GM19023 (cell line): Measurements from ENCODE around the gene SRR.
A peak's percentile ranks its signal among the peaks of the same experiment; 100 is the strongest.
"Not testable (repeated sequence)": the region's sequence is repeated elsewhere in the genome, so short reads cannot be mapped to it uniquely, and the experiment has no call there.

Experiments used
- ATAC-seq: cut with Tn5 transposase; IDR thresholded peaks from one replicate; pipeline ENCODE4 v1.9.1; 2021; ENCODE audit warnings: mild to moderate bottlenecking, moderate library complexity; ENCODE audit not compliant: unreplicated experiment

SRR gene, protein sequence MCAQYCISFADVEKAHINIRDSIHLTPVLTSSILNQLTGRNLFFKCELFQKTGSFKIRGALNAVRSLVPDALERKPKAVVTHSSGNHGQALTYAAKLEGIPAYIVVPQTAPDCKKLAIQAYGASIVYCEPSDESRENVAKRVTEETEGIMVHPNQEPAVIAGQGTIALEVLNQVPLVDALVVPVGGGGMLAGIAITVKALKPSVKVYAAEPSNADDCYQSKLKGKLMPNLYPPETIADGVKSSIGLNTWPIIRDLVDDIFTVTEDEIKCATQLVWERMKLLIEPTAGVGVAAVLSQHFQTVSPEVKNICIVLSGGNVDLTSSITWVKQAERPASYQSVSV

DNA sequence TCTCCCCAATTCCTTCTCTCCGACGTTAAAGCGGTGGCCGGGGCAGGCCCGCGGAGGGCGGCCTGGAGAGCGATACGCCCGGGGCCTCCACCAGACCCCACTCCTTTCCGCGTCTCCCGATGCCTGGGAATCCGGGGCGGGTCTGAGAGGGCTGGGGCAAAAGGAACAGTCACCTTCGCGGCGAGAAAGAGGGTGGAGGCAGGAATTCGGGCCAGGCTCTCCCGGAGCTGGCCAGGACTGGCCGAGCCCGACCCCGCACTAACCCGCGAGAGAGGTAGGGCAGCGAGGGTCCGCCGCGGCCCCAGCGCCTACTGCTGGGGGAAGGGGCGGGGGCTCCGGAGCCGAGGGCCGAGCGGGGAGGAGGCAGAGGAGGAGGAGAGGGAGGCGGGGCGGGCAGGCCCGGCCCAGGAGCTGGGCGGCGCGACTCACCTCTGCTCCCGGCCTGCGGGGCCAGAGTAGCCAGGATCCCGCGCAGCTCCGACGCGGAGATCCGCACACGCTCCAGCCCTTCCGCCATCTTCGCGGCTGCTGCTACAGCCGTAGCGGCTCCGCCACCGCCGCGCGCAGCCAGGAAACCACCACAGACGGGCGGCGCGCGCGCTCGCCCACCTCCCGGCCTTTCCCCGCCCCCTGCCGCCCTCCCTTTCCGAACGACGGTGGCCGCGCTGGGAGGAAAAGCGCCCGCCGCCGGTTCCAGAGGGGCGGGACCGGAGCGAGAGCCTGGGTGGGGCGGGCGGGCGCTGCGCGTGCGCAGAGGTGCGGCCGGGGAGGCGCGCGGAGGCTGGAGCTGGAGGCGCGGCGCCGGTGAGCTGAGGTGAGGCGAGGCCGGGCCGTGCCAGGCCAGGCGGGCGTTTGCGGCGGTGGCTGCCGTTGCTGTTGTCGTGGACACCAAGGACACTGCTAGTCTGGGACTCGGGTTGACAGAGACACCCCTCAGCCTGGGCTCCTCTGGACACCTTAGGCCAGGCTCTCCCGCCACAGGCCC is at the start of gene SRR, which contains the start of gene SMG6:
Gene SRR, plus strand, starts transcription at position 747 of the 985 bp plus-strand sequence. CDS start 11,611 bp downstream, outside the sequence.
Gene SMG6, minus strand, starts transcription at position 582 of the 985 bp plus-strand sequence. Its CDS starts 65 bp downstream, at position 517.
- ATAC-seq, result peak; percentile 86

DNA sequence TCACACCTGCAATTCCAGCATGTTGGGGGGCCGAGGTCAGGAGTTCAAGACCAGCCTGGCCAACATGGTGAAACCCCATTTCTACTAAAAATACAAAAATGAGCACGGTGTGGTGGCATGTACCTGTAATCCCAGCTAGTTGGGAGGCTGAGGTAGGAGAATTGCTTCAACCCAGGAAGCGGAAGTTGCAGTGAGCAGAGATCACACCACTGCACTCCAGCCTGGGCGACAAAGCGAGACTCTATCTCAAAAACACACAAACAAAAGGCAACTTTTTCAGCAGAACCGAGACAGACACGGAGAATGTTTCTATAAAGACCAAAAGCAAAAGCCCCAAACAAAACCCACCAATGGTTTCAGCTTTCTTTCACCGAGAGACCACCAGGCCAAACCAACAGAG is 44.9 kb upstream of the SRR start:
- not testable (repeated sequence) for ATAC-seq

DNA sequence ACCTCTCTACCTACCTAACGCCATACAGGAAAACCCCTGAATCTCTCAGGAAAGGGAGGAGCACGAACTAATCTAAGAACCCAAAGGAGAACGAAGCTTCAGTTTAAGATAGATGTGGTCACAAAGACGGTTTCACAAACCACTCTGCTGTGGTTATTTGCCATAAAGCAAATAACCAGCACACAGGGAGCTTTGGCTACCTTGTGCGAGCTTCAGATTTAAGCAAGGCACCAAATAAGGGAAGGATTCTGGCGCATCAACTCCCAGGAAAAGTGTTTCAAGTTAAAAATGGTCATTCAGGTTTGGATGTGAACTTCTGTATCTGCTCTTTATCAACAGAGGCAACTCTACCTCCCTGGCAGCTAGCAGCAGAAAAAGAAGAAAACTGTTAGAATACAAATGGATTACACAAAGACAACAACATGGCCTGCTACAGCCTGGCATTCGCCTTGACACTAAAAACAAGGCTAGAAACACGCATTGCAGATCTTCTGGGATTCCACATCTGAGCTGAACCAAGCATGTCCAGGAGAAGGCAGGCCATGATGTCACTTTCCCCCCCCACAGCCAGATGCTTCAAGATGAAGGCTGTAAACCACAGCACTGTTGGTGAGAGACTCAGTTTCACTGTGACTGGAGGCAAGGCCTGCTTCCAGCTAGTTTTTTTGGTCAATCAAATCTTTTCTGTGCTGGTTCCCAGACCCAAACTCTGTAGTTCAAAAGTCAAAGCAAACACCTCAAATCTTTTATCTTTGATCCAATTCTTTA is 43.8 kb upstream of the SRR start:
- ATAC-seq, result peak; percentile 84

DNA sequence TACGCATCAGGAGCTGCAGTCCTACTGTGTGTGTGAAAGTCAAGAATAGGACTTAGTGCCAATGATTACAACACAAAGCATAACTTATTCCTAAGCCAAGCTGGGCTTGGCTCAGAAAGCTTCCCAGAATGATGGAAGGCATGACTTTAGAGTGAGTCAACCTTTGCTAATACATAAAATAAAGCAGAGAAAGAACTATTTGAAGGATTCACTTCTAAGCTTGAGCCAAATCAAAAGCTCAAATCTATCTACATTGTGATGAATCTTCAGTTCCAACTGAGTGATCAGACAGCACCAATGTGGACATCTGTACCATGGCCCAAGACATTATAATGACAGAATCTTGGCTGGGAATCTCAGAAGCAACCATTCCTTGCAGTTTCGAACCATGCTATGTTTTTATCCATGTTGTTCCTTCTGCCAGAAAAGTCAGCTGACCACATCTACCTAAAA is 41.6 kb upstream of the SRR start:
- no peak for ATAC-seq

DNA sequence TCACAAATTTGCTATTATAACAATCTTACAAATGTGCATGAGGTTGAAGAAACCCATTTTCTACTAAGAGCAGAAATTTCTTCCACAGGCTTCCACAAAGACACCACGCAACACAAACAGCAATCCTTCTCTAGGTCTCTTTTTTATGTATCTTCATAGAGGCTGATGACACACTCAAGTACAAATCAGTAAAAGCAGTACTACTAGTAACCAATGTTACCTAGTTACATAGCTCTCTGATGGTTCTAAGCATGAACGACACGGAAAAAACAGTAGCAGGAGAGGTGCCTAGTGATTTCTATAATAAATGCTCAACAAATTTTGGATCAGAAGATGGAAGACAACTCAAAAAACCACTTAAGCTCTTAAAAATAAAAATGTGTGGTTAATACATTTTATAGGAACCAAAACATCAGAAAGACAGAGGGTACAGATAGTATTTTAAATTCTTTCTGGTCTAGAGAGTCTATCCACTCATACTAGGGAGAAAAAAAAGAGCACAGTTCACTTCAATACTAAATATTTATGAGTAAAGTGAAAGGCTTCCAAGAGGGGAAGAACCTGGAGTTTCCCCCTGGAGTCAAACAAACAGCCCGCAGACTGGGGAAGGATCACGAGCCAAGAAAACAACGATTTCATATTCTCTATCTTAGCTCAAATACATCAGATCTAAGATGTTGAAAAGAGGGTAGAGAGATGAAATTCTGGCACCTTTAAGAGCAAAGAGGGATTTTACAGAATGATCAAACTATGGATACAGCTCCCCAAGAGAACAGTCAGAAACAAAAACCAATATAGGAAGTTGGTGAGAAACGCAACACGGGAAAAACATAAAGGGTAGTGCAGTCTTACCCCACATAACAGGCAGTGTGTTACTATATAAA is 40.3 kb upstream of the SRR start:
- no peak for ATAC-seq

DNA sequence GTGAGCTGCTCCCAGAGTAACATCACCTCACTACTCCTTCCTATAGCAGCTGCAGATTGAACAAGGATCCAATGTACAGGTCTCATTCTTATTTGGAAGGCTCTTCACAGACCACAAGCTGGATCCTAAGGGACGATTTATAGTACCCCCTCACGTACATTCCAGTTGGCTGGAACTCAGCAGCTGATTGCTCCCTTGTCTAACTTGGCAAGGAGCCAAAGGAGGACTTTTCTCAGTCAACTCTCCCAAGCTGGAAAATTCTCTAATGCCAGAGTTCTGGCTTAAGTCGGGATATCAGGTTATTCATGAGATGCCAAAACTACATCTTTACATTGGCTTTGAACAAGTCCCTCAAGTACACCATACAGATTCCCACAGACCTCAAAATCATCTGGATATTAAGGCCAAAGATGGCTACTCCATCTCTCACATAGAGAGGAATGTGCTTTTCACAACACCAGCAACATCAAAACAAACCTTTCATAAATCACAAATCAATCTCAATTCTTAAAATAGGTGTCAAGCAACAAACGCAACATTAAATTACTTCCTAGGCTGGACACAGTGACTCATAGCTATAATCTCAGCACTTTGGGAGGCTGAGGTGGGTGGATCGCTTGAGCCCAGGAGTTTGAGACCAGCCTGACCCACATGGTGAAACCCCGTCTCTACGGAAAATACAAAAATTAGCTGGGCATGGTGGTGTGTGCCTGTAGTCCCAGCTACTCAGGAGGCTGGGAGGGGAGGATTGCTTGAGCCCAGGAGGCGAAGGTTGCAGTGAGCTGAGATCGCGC is 39.5 kb upstream of the SRR start:
- ATAC-seq, result no peak

DNA sequence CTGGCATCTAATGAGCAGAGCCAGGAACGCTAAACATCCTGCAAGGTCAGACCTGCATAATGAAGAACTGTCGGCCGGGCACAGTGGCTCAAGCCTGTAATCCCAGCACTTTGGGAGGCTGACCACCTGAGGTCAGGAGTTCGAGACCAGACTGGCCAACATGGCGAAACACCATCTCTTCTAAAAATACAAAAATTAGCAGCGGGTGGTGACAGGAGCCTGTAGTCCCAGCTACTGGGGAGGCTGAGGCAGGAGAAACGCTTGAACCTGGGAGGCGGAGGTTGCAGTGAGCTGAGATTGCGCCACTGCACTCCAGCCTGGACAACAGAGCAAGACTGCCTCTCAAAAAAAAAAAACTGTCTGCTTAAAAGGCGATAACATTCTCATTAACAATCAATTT is 38.6 kb upstream of the SRR start:
- ATAC-seq, result not testable (repeated sequence)

DNA sequence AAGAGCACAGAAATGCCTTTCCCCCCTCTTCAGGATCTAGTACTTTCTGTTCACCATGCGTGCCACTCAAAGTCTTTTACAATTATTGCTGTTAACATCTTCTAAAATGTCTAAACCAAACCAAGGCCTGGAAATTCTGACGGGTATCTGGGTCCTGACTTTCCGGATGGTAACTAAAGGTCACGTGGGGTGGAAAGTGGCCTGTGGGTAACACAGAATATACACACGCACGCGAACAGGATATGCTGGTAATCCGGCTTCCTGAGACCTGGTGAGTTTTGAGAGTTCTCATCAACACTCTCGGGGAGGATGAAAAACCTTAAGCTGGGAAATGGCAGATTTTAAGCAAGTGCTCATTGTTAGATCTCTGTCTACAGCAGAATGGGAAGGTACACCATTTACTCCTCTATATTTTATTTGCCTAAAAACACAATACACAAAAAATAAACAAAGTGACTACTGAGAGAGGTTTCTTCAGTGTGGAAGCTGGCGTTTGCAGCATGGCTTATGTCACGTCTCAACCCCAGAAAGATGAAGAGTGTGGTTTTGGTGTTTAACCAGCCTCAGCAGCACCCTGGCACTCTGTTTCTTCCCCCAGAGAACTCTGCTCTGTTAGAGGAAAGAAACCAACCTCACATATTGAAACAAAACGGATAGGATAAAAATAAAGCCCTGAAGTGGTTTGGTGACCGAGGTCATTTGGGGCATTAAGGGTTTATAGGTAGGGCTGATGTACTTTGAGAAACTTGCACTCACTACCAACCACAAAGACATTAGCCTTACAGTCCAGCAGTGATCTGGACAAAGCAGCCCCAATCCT is 37.5 kb upstream of the SRR start:
- peak; percentile 66 for ATAC-seq

DNA sequence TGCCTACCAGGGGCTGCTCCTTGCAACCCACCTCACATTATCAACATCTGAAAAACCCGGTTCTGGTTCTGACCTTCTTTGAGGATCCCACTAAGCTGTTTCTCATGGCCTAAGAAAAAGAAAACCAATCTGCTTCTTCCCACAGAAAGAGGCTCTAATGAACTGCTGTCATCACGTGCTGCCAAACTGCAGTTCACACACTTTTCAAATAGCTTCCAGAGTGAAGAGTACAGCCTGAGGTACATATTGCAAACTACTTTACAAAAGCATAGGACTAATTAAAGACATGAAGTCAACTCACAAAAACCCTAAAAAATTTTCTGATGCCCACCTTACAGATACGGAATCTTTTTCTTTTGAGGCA is 36.9 kb upstream of the SRR start:
- ATAC-seq, result no peak

DNA sequence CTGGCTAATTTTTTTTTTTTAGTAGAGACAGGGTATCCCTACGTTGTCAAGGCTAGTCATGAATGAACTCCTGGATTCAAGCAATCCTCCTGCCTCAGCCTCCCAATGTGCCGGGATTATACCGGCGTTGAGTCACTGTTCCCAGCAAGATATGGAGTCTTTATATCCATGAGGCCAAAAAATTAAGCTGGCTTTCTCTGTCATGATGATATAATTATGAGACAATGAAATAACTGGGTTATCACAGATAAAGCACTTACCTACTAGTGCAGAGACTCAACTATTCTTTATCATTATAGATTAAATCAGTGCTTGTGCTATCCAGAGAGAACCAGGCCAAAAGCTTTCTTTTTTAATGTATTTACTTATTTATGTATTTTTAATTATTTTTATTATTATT is 36.4 kb upstream of the SRR start:
- no peak for ATAC-seq

DNA sequence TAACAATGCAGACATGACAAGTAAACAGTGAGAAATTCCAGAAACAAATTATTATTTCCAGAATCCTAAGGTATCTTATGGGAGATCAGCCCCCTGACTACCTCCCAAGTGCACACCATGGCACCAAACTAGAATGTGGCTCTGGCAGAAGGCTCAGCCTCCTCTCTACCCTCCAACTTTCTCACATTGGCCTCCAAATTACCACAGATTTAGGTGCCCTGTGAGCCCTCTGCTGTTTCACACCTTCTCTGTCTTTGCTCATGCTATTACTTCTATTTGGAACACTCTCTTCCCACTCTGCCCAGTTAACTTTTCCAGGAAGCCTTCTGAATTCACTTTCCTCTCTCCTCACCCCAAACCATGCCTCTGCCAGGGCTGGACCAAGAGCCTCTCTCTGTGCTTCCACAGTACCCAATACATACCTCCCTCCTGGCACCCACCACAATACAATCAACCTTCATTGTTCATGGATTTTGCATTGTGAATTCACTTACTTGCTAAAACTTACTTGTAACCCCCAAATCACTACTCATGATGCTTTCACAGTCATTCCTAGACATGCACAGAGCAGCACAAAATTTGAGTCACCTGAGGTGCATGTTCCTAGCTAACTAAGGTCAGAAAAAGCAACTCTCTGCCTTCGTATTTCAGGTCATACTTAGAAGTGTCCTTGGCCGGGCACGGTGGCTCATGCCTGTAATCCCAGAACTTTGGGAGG is 31.6 kb upstream of the SRR start:
- no peak for ATAC-seq

DNA sequence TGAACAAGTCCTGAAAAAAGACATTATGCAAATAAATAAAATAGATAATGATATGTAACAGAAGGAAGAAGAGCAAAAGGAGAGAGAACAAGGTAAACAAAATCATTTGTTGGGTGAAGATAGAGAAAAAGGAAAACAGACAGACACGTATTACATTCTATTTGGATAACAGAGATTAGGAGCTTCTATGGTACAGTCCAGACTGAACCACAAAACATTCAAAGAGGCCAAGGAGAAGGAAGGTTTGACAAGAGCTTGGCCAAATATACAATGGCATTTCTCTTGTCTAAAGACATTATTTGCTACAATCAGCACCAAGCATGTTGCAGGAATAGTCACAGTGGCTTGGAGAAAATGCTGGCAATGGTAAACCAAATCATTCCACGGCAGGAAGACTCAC is 29.3 kb upstream of the SRR start:
- ATAC-seq, result no peak

DNA sequence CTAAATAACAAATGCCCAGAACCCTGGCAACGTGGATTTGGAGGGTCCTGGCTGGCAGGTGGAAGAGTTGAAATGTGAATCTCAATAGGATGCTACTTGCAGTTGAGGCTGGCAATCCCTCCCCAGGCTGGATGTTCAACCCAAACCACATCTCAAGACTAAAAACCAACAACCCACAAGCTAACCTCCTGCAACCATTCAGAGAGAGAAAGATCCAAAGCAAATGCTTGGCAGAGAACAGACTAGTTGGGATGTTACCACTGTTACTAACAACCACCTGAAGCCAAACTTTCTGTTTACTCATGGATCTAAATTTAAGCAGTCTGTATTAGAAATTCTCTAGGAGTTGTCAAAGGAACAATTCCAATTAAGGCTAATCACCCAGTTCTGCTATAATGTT is 28.0 kb upstream of the SRR start:
- ATAC-seq, result no peak

DNA sequence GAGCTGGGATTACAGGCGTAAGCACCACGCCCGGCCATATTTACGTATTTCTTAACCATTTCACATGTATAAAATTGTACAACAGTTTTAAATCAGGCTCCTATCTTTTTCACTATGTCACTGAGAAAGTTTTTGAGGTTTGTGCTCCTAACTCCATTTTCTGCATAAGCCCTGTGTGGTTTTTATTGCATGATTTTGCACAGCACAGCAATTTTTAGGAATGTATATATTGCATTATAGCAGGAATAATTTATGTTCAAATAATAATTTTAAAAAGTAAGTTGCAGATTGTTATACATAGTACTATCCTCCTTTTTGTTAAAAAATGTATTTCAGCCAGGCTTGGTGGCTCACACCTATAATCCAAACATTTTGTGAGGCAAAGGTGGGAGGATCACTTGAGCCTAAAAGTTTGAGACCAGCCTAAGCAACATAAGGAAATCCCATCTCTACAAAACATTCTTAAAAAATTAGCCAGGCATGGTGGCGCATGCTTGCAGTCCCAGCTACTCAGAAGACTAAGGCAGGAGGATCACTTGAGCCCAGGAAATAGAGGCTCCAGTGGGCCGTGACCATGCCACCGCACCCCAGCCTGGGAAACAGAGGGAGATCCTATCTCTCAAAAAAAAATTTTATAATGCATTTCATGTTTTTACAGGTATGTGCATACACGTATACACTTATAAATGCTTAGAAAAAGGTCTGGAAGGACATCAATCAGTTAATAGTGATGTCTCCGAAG is 26.1 kb upstream of the SRR start:
- no peak for ATAC-seq

DNA sequence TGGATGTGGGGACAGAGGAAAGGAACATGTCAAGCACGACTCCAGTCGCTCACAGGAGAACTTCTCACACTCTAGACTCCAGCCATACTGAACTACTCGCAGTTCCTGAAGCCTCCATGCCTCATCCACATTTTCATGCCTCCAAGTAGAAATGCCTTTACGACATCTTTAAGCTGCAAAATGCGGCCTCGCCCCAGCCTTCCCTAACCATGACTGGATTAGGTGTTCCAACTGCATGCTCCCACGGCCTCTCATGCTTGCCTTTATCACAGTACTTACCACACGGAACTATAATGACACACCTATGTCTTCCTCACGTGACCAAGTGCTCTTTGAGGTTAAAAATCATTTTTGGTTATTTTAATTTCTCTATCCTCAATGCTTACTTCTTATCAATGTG is 24.0 kb upstream of the SRR start:
- ATAC-seq, result no peak

DNA sequence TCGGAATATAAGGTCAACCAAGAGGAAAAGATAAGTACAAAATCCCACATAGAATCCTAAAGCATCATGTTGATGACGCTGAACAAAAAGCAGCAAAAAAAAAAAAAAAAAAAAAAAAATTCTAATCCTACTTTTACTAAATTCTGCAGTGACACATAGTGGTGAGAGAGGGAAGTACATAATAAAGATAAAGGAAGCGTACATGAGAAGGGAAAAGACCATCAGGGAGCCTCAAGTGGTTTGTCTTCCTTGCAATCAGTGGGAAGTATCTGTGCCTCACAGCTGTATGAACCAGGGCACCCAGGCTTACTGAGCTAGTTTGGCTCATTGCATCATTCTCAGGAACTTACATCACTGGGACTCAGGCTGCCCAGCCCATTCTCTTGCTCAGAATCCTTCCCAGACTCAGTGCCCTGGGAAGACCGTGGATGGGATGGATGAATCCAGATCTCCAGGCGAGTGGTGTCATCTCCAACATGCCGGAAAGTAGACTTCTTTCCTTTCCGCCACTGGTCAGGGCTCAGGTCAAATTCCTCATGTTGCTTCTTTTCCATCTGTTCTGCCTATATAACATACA is 21.4 kb upstream of the SRR start:
- no peak for ATAC-seq

DNA sequence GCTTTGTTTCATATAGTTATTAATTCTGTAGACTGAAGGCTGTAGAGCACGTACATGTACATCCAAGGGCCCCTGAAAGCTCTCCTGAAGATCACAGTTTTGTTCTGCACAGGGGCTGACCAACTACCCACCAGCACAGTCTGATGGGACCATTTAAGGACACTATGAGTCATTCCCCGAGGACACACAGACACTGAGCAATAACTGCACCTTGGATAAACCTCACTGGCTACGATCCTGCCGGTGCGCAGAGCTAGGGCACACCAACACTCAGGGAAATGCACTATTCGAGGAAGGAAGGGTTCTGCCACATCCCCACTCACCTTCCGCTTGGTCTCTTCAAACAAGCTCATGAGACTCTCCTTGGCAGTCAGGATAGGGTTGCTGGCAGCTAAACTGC is 20.4 kb upstream of the SRR start:
- ATAC-seq, result no peak
